Calu3 (cell line): ENCODE measurements around the gene APH1A. TPM values are rescaled to one million over a fixed set of nuclear protein-coding genes. Genes with fewer than 3 reads are reported as not detected.
"Not testable (repeated sequence)": the region's sequence is repeated elsewhere in the genome, so short reads cannot be mapped to it uniquely, and the experiment has no call there.

ENCODE experiments used
- BruUV-seq: library from RNA; stranded (reverse); fragments of 400-500 nt; replicated peaks from 2 replicates; lab custom pipeline; 2021; lab: Mats Ljungman, UMichigan
- CTCF ChIA-PET: fragments of 300-600 bp; sonication (Branson Sonifier 250); formaldehyde crosslinking; loops from one replicate; lab custom pipeline; 2022; ENCODE audit warnings: antibody characterized with exemption; lab: Charles Lee
- DNase-seq: peaks from one replicate; pipeline ENCODE4 v3.0.0; 2022
- H3K27ac Mint-ChIP-seq: one replicate; pipeline ENCODE4 v1.8.0; 2022; ENCODE audit warnings: mixed read lengths; ENCODE audit not compliant: unreplicated experiment
- H3K27me3 Mint-ChIP-seq: one replicate; pipeline ENCODE4 v1.8.0; 2022; ENCODE audit warnings: mixed read lengths; ENCODE audit not compliant: unreplicated experiment
- H3K36me3 Mint-ChIP-seq: one replicate; pipeline ENCODE4 v1.8.0; 2022; ENCODE audit warnings: mild to moderate bottlenecking, moderate library complexity, mixed read lengths; ENCODE audit not compliant: insufficient read depth, unreplicated experiment
- H3K4me1 Mint-ChIP-seq: one replicate; pipeline ENCODE4 v1.8.0; 2022; ENCODE audit warnings: mild to moderate bottlenecking, low read depth, mixed read lengths; ENCODE audit not compliant: unreplicated experiment
- H3K4me3 Mint-ChIP-seq: one replicate; pipeline ENCODE4 v1.8.0; 2022; ENCODE audit warnings: mild to moderate bottlenecking, low read depth, moderate library complexity, mixed read lengths; ENCODE audit not compliant: unreplicated experiment
- H3K9me3 Mint-ChIP-seq: one replicate; pipeline ENCODE4 v1.8.0; 2022; ENCODE audit warnings: low read depth, mixed read lengths; ENCODE audit not compliant: unreplicated experiment
- intact Hi-C: fragments of 100-400 bp; cut with micrococcal nuclease; formaldehyde crosslinking; loops from one replicate; pipeline ENCODE4 v1.10.0; 2022; ENCODE audit not compliant: unreplicated experiment
- total RNA-seq: library from RNA; stranded (reverse); gene quantifications from 2 replicates; pipeline ENCODE4 v1.2.3, GENCODE V29; 2022
- TF ChIP-seq, protein P1 (sequence below): fragments of 200-600 bp; IDR thresholded peaks from one replicate; pipeline ENCODE4 v1.8.0; 2022; ENCODE audit warnings: antibody characterized with exemption; ENCODE audit not compliant: unreplicated experiment

The APH1A gene
- total RNA-seq, 1 experiment from 2014 or later: 195 TPM

GRCh38 chr1:150221552-150221951, 47.3 kb downstream of the APH1A start:
- CTCF ChIA-PET: no interaction called here
- H3K9me3 Mint-ChIP-seq: no peaks in the 10 kb centered on the region
- intact Hi-C loops: no loop called here
- no peaks in the 10 kb centered on the region for H3K27me3 Mint-ChIP-seq
- no TSS peak for BruUV-seq
- no peaks in the 10 kb centered on the region for H3K4me1 Mint-ChIP-seq
- TF ChIP-seq, protein P1, sequence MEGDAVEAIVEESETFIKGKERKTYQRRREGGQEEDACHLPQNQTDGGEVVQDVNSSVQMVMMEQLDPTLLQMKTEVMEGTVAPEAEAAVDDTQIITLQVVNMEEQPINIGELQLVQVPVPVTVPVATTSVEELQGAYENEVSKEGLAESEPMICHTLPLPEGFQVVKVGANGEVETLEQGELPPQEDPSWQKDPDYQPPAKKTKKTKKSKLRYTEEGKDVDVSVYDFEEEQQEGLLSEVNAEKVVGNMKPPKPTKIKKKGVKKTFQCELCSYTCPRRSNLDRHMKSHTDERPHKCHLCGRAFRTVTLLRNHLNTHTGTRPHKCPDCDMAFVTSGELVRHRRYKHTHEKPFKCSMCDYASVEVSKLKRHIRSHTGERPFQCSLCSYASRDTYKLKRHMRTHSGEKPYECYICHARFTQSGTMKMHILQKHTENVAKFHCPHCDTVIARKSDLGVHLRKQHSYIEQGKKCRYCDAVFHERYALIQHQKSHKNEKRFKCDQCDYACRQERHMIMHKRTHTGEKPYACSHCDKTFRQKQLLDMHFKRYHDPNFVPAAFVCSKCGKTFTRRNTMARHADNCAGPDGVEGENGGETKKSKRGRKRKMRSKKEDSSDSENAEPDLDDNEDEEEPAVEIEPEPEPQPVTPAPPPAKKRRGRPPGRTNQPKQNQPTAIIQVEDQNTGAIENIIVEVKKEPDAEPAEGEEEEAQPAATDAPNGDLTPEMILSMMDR: no peak
- no peak overlapping the region for H3K27ac Mint-ChIP-seq
- peaks cover 45% of the 10 kb centered on the region for H3K36me3 Mint-ChIP-seq
- peak; percentile 13 for DNase-seq
- H3K4me3 Mint-ChIP-seq: no peak overlapping the region

- H3K9me3 Mint-ChIP-seq, intact Hi-C loops, CTCF ChIA-PET, BruUV-seq, H3K27me3 Mint-ChIP-seq, H3K4me3 Mint-ChIP-seq, DNase-seq, H3K27ac Mint-ChIP-seq: not testable (repeated sequence)
- H3K4me1 Mint-ChIP-seq: peaks cover 15% of the 10 kb centered on the region
- peaks cover 21% of the 10 kb centered on the region for H3K36me3 Mint-ChIP-seq
These were observed 53.0 kb downstream of the APH1A start for GRCh38 chr1:150215855-150216254.

Other genes starting within 250 kb of the APH1A start
- gene VPS45, start 201.2 kb downstream of the APH1A start, total RNA-seq: 35.0 and 37.9 TPM in 2 replicates
- gene PLEKHO1, start 119.1 kb downstream of the APH1A start, total RNA-seq: 2.0 and 4.2 TPM in 2 replicates
- 101 and 129 TPM in 2 replicates for gene ANP32E, start 32.9 kb downstream of the APH1A start, total RNA-seq
- 1.0 and 1.3 TPM in 2 replicates for gene CA14, start 11.2 kb downstream of the APH1A start, total RNA-seq
- gene C1orf54, start 3.8 kb upstream of the APH1A start, total RNA-seq: 0.76 TPM in 1 of 2 replicates, not detected in the other
- gene CIART, start 13.5 kb upstream of the APH1A start, total RNA-seq: 0.42 and 1.5 TPM in 2 replicates
- gene MRPS21, start 24.8 kb upstream of the APH1A start, total RNA-seq: 66.9 and 67.4 TPM in 2 replicates
- gene PRPF3, start 52.5 kb upstream of the APH1A start, total RNA-seq: 82.7 and 102 TPM in 2 replicates
- 36.6 and 37.8 TPM in 2 replicates for gene RPRD2, start 95.1 kb upstream of the APH1A start, total RNA-seq
- 42.2 and 51.7 TPM in 2 replicates for gene TARS2, start 218.4 kb upstream of the APH1A start, total RNA-seq
- gene ECM1, start 239.1 kb upstream of the APH1A start, total RNA-seq: 1.6 and 2.8 TPM in 2 replicates
- 0.71 TPM in 1 of 2 replicates, not detected in the other for gene FALEC, start 246.7 kb upstream of the APH1A start, total RNA-seq